Upper lobe of left lung (tissue), 6 donors: ENCODE measurements around the gene DLGAP1. TPM values are rescaled to one million over a fixed set of nuclear protein-coding genes. Genes with fewer than 3 reads are reported as not detected.

Experiments
- ATAC-seq, 2 donors: fragments of 200-7000 bp; cut with Tn5 transposase; one replicate each; pipeline ENCODE4 v1.9.1; 2022; ENCODE audit warnings: mild to moderate bottlenecking in 2 of 2, moderate library complexity in 2 of 2; ENCODE audit not compliant: low FRiP score in 2 of 2
- DNase-seq, 2 donors: peaks; one replicate each; pipeline ENCODE4 v3.0.0-alpha.2; 2019 to 2020
- H3K27ac ChIP-seq, 4 donors: fragments of 200-600 bp; sonication (generic); one replicate each; pipeline ENCODE4 v1.5.1; 2016 to 2019
- H3K27me3 ChIP-seq, 4 donors: fragments of 200-600 bp; sonication (generic); one replicate each; pipeline ENCODE4 v1.5.1; 2017 to 2019
- H3K36me3 ChIP-seq, 4 donors: fragments of 200-600 bp; sonication (generic); one replicate each; pipeline ENCODE4 v1.5.1; 2016 to 2019
- H3K4me1 ChIP-seq, 4 donors: fragments of 200-600 bp; sonication (generic); one replicate each; pipeline ENCODE4 v1.5.1; 2018 to 2019
- H3K4me3 ChIP-seq, 4 donors: fragments of 200-600 bp; sonication (generic); one replicate each; pipeline ENCODE4 v1.5.1; 2017 to 2019; ENCODE audit warnings: mild to moderate bottlenecking in 2 of 4, moderate library complexity in 1 of 4
- H3K9me3 ChIP-seq, 4 donors: fragments of 200-600 bp; sonication (generic); one replicate each; pipeline ENCODE4 v1.5.1; 2018 to 2019
- CTCF ChIP-seq, 6 experiments: fragments of 450-650 bp in 4 of 6; fragments of 200-600 bp in 2 of 6; sonication (generic) in 2 of 6; IDR thresholded peaks; one replicate each; pipeline ENCODE4 v1.5.1; 2016 to 2019; ENCODE audit warnings: antibody characterized with exemption in 6 of 6
- EP300 ChIP-seq, 4 donors: sonication (generic); formaldehyde crosslinking; IDR thresholded peaks; one replicate each; pipeline ENCODE4 v1.5.1; 2017; ENCODE audit warnings: antibody characterized with exemption in 4 of 4, control low read depth in 2 of 4
- POLR2A ChIP-seq, 4 donors: fragments of 450-650 bp; IDR thresholded peaks; one replicate each; pipeline ENCODE4 v1.5.1; 2016 to 2017; ENCODE audit warnings: antibody characterized with exemption in 4 of 4, mild to moderate bottlenecking in 2 of 4
- POLR2AphosphoS5 ChIP-seq, 2 donors: sonication (generic); formaldehyde crosslinking; IDR thresholded peaks; one replicate each; pipeline ENCODE4 v1.5.1; 2017; ENCODE audit warnings: antibody characterized with exemption in 2 of 2
- WGBS, 2 donors: methylation state at CpG; one replicate each; pipeline ENCODE4 v1.1.5; 2017 to 2018; 5-methylcytosine and 5-hydroxymethylcytosine counted together
- total RNA-seq, 6 donors: library from RNA; depleted of rRNA in 4 of 6; stranded (reverse); fragments of >200 nt in 4 of 6; gene quantifications; one replicate each; pipeline versions ENCODE4 v1.1.0 to v1.2.1, GENCODE V29; 2016 to 2021
- donor health status: DM: no; HTN: no; CAD: no; lungs with moderate emphysema.
- donor health status: DM: no; HTN: yes; CAD: no; lungs with severe emphysema.

The DLGAP1 gene
- total RNA-seq, 6 donors from 2014 or later = 2.1 to 4.6 (median 3.6) TPM

- H3K27ac ChIP-seq = no peak overlapping the region
- H3K4me3 ChIP-seq = no peak overlapping the region
- TF ChIP-seq CTCF (IDR thresholded peaks at IDR 0.05) (no peak), POLR2AphosphoS5 (IDR thresholded peaks at IDR 0.05) (no peak), EP300 (IDR thresholded peaks at IDR 0.05) (no peak), POLR2A (IDR thresholded peaks at IDR 0.05) (no peak)
Measured at GRCh38 chr18:4142876-4143275, 312.2 kb downstream of the DLGAP1 start.

GRCh38 chr18:4134700-4135099 is 320.4 kb downstream of the DLGAP1 start:
- TF ChIP-seq CTCF (IDR thresholded peaks at IDR 0.05) (no peak), POLR2AphosphoS5 (IDR thresholded peaks at IDR 0.05) (no peak), EP300 (IDR thresholded peaks at IDR 0.05) (no peak), POLR2A (IDR thresholded peaks at IDR 0.05) (no peak)
- H3K9me3 ChIP-seq = no peaks in the 10 kb centered on the region
- no peaks in the 10 kb centered on the region for H3K36me3 ChIP-seq
- no peak for ATAC-seq
- H3K27ac ChIP-seq = no peak overlapping the region
- no peaks in the 10 kb centered on the region for H3K4me1 ChIP-seq
- no peak overlapping the region for H3K4me3 ChIP-seq
- WGBS, 2 donors = 63 to 69% methylated on average over 6 of the region's 6 CpGs
- H3K27me3 ChIP-seq = no peaks in the 10 kb centered on the region
- DNase-seq = no peak

More at GRCh38 chr18:4142876-4143275, 312.2 kb downstream of the DLGAP1 start:
- no peak for ATAC-seq
- Histone ChIP-seq H3K27me3 (no peaks in the 10 kb centered on the region), H3K4me1 (no peaks in the 10 kb centered on the region), H3K9me3 (no peaks in the 10 kb centered on the region), H3K36me3 (no peaks in the 10 kb centered on the region)
- 89 to 95% methylated on average over 5 of the region's 5 CpGs for WGBS, 2 donors
- no peak for DNase-seq

- Histone ChIP-seq H3K27ac (no peak overlapping the region), H3K9me3 (no peaks in the 10 kb centered on the region), H3K4me1 (no peaks in the 10 kb centered on the region), H3K36me3 (no peaks in the 10 kb centered on the region), H3K27me3 (no peaks in the 10 kb centered on the region), H3K4me3 (no peak overlapping the region)
- TF ChIP-seq EP300 (IDR thresholded peaks at IDR 0.05) (no peak), POLR2A (IDR thresholded peaks at IDR 0.05) (no peak), CTCF (IDR thresholded peaks at IDR 0.05) (no peak), POLR2AphosphoS5 (IDR thresholded peaks at IDR 0.05) (no peak)
- DNase-seq = no peak
- no peak for ATAC-seq
- 67 to 72% methylated on average over 12 of the region's 12 CpGs for WGBS, 2 donors
Measured at GRCh38 chr18:4130734-4131719, 324.1 kb downstream of the DLGAP1 start.

- DNase-seq (no peak), ATAC-seq (no peak)
- Histone ChIP-seq H3K36me3 (no peaks in the 10 kb centered on the region), H3K27me3 (no peaks in the 10 kb centered on the region), H3K4me3 (no peak overlapping the region), H3K27ac (no peak overlapping the region), H3K9me3 (no peaks in the 10 kb centered on the region), H3K4me1 (no peaks in the 10 kb centered on the region)
- WGBS, 2 donors = 44 to 76% methylated on average over 1 of the region's 1 CpG
- TF ChIP-seq CTCF (IDR thresholded peaks at IDR 0.05) = no peak
- no peak for TF ChIP-seq EP300 (IDR thresholded peaks at IDR 0.05)
- TF ChIP-seq POLR2AphosphoS5 (IDR thresholded peaks at IDR 0.05) = no peak
- TF ChIP-seq POLR2A (IDR thresholded peaks at IDR 0.05) = no peak
Measured at GRCh38 chr18:4126939-4127338, 328.2 kb downstream of the DLGAP1 start.
